Measurements from ENCODE around the gene FADD.

DNA sequence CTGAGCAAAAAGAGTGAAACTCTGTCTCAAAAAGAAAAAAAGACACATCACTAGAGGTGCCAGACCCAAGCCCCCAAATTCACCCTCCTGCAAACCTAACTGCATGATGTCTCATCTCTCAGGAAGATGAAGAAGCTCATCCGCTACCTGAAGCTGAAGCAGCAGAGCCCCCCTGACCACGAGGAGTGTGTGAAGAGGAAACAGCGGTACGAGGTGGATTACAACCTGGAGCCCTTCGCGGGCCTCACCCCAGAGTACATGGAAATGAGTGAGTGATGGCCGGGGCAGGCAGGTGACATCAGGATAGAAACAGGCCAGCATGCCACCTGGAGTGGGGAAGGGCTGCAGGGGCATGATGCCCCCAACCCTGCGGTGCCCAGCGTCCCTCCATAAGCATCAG lies 36.0 kb upstream of the FADD start:
- no peak for TF ChIP-seq POLR2A (IDR thresholded peaks at IDR 0.05)
- TF ChIP-seq, protein P1, sequence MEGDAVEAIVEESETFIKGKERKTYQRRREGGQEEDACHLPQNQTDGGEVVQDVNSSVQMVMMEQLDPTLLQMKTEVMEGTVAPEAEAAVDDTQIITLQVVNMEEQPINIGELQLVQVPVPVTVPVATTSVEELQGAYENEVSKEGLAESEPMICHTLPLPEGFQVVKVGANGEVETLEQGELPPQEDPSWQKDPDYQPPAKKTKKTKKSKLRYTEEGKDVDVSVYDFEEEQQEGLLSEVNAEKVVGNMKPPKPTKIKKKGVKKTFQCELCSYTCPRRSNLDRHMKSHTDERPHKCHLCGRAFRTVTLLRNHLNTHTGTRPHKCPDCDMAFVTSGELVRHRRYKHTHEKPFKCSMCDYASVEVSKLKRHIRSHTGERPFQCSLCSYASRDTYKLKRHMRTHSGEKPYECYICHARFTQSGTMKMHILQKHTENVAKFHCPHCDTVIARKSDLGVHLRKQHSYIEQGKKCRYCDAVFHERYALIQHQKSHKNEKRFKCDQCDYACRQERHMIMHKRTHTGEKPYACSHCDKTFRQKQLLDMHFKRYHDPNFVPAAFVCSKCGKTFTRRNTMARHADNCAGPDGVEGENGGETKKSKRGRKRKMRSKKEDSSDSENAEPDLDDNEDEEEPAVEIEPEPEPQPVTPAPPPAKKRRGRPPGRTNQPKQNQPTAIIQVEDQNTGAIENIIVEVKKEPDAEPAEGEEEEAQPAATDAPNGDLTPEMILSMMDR (IDR thresholded peaks at IDR 0.05) = no peak
- no peak for TF ChIP-seq EP300 (IDR thresholded peaks at IDR 0.05)
- TF ChIP-seq POLR2AphosphoS5 (IDR thresholded peaks at IDR 0.05) = no peak

Measured in gastroesophageal sphincter (tissue), 3 donors.